Lung microvascular endothelial cell (primary cell): ENCODE results near the gene FOXR1. TPM values are rescaled to one million over a fixed set of nuclear protein-coding genes. Genes with fewer than 3 reads are reported as not detected.
A peak's percentile ranks its signal among the peaks of the same experiment; 100 is the strongest.

Source experiments
- DNase-seq, 2 donors: peaks; one replicate each; pipeline versions ENCODE4 v3.0.0 to v3.0.0-alpha.2; 2010; ENCODE audit warnings: low read depth in 2 of 2
- total RNA-seq: library from RNA; depleted of rRNA; stranded (reverse); fragments of >200 nt; gene quantifications from 2 replicates; pipeline ENCODE4 v1.2.1, GENCODE V29; 2014

FOXR1 gene
- total RNA-seq, 1 donor from 2014 or later: not detected

DNA sequence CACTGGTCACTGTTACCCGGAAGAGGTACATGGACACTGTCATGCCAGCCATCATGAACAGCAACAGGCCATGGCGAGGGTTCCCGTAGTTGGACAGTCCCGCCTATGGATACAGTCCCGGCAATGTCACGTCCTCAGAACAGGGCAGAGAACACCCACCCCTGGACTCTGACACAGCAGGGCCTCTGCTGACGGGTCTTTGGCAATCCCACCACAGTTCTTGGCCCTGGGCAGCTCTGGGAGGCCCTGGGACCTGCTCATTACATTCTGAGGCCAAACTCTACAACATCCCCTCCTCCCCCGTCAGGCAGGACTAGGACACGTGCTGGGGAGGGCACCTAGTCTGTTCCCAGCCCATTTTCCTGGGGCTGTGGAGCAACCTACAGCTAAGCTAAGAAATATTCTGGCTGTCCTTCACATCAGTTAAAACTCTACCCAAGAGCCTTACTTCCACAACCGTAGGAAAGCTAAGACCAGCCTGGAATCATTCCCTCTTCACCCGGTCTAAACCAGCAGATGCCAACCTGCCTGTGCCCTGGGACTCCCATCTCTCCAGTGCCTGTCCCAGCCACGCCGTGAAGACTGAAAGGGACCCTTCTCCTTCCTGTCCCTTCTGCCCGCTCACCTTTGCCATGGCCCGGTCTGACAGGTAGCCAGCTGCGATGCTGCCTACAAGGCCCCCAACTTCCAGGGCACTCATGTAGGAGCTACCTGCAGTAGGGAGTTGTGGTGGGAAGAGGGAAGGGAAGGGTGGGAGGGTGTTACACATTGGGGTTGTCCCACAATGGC, 54.6 kb downstream of the FOXR1 start:
- no peak for DNase-seq

- no peak for DNase-seq
Measured at GRCh38 chr11:119026970-119027369, 55.4 kb downstream of the FOXR1 start.

DNA sequence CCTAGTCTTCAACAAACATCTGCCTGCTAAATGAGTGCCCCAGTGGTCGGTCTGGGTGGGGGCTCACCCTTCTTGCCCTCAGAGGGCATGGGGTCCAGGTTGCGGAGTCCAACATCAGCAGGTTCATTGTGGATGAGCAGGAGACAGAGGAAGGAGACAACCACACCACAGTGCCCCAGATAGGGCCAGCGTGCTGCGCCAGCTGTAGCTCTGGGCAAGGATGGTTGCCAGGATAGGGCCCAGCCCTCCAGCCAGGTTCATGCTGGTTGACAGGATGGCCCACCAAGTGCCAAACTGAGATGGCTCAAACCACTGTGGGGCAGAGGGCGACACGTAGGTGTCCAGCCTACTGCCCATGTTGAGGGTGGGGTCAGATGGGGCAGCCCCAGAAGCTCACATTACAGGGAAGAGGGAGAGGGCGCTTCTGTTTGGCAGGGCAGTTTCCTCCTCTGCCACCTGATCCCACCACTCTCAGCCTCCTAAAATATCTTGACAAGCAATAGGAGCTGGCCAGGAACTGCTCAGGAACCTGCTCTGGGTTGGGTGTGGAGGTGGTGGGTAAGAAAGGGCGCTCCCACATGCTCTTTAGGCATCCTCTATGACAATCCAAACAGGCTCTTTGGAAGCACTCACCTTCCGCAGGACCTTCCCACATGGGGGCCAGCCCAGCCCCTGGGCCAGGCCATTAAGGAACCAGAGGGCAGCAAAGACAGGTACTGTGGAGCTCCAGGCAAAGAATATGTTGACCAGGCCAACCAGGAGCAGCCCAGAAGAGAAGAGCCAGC, 56.2 kb downstream of the FOXR1 start:
- DNase-seq: no peak

DNA sequence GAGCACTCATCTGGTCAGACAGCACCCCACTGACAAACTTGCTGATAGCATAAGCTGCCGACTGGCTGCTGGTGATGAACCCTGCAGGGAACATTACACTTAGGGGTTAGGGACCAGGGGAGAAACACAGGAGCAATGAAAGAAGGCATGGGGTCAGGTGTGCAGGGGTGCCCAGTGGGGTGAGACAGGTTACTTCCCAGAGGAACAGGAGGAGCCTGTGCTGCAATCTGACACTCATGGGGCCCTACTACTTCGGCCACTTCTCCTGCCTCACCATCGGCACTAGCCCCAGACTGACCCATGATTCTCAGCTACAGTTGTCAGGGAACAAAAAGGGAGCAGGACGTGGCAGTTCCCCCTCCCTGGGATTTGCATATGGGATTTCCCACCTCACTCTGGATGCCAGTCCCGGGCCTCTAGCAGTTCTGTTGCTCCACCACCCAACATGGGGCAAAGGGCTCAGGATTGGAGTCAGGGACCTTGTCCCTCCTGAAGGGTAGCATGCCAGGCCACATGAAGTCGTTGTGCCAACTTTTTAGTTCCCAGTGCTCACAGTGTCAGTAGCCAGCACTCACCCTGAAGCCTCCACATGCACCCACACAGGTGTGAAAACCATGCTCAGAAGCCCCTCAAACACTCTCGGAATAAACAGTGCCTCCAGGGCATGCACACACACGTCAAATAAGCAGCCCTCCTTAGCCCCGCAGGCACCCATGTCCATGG, 56.9 kb downstream of the FOXR1 start:
- no peak for DNase-seq

GRCh38 chr11:119029069-119029339, 57.4 kb downstream of the FOXR1 start:
- no peak for DNase-seq

GRCh38 chr11:119029340-119030028, 57.9 kb downstream of the FOXR1 start:
- DNase-seq: no peak

GRCh38 chr11:119030029-119030328, 58.4 kb downstream of the FOXR1 start:
- DNase-seq: no peak

DNA sequence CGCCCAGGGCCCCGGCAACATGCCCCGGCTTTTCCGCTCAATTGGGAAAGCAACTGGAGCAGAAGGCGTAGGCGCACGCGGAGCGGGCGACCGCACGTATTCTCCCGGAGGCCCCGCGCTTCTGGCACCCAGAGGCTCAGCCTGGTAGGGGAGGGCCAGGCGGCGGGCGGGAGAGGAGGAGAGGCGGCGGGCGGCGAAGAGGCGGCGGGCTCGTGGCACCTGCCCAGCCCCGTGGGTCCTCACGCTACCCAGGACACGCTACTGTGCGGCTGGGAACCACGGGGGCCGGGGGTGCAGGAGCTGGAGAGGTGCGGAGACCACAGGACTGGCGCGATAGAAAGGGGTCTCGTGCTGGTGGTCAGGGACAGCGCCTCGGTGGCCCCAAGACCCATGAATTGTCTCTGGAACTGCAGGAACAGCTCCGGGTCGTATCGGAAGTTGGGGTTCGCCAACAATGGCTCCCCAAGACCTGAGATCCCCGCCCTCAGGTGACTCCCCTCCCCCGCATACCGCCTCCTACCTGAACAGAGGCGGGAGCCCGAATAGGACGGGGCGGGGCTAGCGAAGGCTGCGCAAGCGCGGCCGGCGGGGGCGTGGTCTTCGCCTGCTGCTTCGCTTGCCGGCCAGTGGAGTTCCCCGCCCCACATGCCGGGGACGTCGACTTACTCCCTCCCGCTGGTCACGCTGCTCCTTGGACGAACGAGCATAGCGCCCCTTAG, 58.9 kb downstream of the FOXR1 start, which contains the start of gene SLC37A4:
SLC37A4 (minus strand) TSS at position 549 of the 719 bp plus-strand sequence.
- DNase-seq: peak; percentile 98 to 99

Other genes starting within 250 kb of the FOXR1 start
- 71.0 and 77.4 TPM in 2 replicates for gene DDX6, start 180.6 kb upstream of the FOXR1 start, total RNA-seq
- gene CXCR5, start 87.9 kb upstream of the FOXR1 start, total RNA-seq: not detected in 2 replicates
- 4.6 and 5.9 TPM in 2 replicates for gene BCL9L, start 45.8 kb upstream of the FOXR1 start, total RNA-seq
- not detected in 2 replicates for gene UPK2, start 15.5 kb upstream of the FOXR1 start, total RNA-seq
- 4.4 and 8.5 TPM in 2 replicates for gene CENATAC, start 26.4 kb downstream of the FOXR1 start, total RNA-seq
- 413 and 578 TPM in 2 replicates for gene RPS25, start 46.6 kb downstream of the FOXR1 start, total RNA-seq
- 73.2 and 89.8 TPM in 2 replicates for gene TRAPPC4, start 47.0 kb downstream of the FOXR1 start, total RNA-seq
- gene SLC37A4, start 59.1 kb downstream of the FOXR1 start, total RNA-seq: 9.9 and 10.2 TPM in 2 replicates
- gene HYOU1, start 85.4 kb downstream of the FOXR1 start, total RNA-seq: 118 and 150 TPM in 2 replicates
- 17.0 and 23.4 TPM in 2 replicates for gene VPS11, start 96.1 kb downstream of the FOXR1 start, total RNA-seq
- gene HMBS, start 113.1 kb downstream of the FOXR1 start, total RNA-seq: 3.0 and 4.6 TPM in 2 replicates
- 10.7 and 16.3 TPM in 2 replicates for gene DPAGT1, start 130.1 kb downstream of the FOXR1 start, total RNA-seq
- gene C2CD2L, start 135.6 kb downstream of the FOXR1 start, total RNA-seq: 1.7 and 2.8 TPM in 2 replicates
- gene HINFP, start 149.8 kb downstream of the FOXR1 start, total RNA-seq: 9.4 and 11.7 TPM in 2 replicates
- 0.22 TPM in 1 of 2 replicates, not detected in the other for gene ABCG4, start 177.3 kb downstream of the FOXR1 start, total RNA-seq
- gene NLRX1, start 197.0 kb downstream of the FOXR1 start, total RNA-seq: 9.8 and 11.1 TPM in 2 replicates
- gene NHERF4, start 213.7 kb downstream of the FOXR1 start, total RNA-seq: not detected in 2 replicates
- 6.2 and 7.8 TPM in 2 replicates for gene CBL, start 234.6 kb downstream of the FOXR1 start, total RNA-seq